NCI-H1436 (cell line): Measurements from ENCODE around the gene ANAPC10.
"Not testable (repeated sequence)": the region's sequence is repeated elsewhere in the genome, so short reads cannot be mapped to it uniquely, and the experiment has no call there.

Source experiments
- DNase-seq: peaks from one replicate; lab custom pipeline; 2025; lab: John Stamatoyannopoulos, UW

Gene ANAPC10

GRCh38 chr4:145071560-145071959 lies 26.4 kb downstream of the ANAPC10 start:
- DNase-seq = no peak

GRCh38 chr4:145069361-145069760 lies 28.6 kb downstream of the ANAPC10 start:
- no peak for DNase-seq

- no peak for DNase-seq
Observed at GRCh38 chr4:145066063-145066501, 31.9 kb downstream of the ANAPC10 start.

GRCh38 chr4:145061318-145061920 lies 36.6 kb downstream of the ANAPC10 start:
- peak; percentile 46 for DNase-seq

- no peak for DNase-seq
Observed at GRCh38 chr4:145058256-145058655, 39.7 kb downstream of the ANAPC10 start.

GRCh38 chr4:145056325-145057130 lies 41.5 kb downstream of the ANAPC10 start:
- no peak for DNase-seq

- DNase-seq = no peak
Observed at GRCh38 chr4:145055533-145056257, 42.3 kb downstream of the ANAPC10 start.

GRCh38 chr4:145049241-145049640 lies 48.8 kb downstream of the ANAPC10 start:
- no peak for DNase-seq

- no peak for DNase-seq
Observed at GRCh38 chr4:145048817-145049216, 49.2 kb downstream of the ANAPC10 start.

- DNase-seq = no peak
Observed at GRCh38 chr4:145047151-145047550, 50.8 kb downstream of the ANAPC10 start.

GRCh38 chr4:145045180-145045579 lies 52.8 kb downstream of the ANAPC10 start:
- no peak for DNase-seq

GRCh38 chr4:145044341-145044740 lies 53.7 kb downstream of the ANAPC10 start:
- no peak for DNase-seq

GRCh38 chr4:145043306-145043705 lies 54.7 kb downstream of the ANAPC10 start:
- DNase-seq = no peak

GRCh38 chr4:145042601-145043285 lies 55.3 kb downstream of the ANAPC10 start:
- DNase-seq = no peak

- DNase-seq = no peak
Observed at GRCh38 chr4:145041378-145041777, 56.6 kb downstream of the ANAPC10 start.

- DNase-seq = no peak
Observed at GRCh38 chr4:145035494-145036136, 62.4 kb downstream of the ANAPC10 start.

GRCh38 chr4:145034727-145035211 lies 63.2 kb downstream of the ANAPC10 start:
- DNase-seq = no peak

- no peak for DNase-seq
Observed at GRCh38 chr4:145019346-145019745, 78.7 kb downstream of the ANAPC10 start.

GRCh38 chr4:145014365-145014764 lies 83.6 kb downstream of the ANAPC10 start:
- DNase-seq = no peak

GRCh38 chr4:145012841-145013240 lies 85.2 kb downstream of the ANAPC10 start:
- DNase-seq = no peak

- DNase-seq = no peak
Observed at GRCh38 chr4:145011636-145012035, 86.4 kb downstream of the ANAPC10 start.

GRCh38 chr4:145010315-145010714 lies 87.7 kb downstream of the ANAPC10 start:
- DNase-seq = not testable (repeated sequence)
